HS-27A (cell line): Measurements from ENCODE around the gene PTPRT.

Source experiments
- DNase-seq: peaks from one replicate; pipeline ENCODE4 v3.0.0-alpha.2; 2012; ENCODE audit warnings: low read depth, missing footprints

Gene PTPRT

DNA sequence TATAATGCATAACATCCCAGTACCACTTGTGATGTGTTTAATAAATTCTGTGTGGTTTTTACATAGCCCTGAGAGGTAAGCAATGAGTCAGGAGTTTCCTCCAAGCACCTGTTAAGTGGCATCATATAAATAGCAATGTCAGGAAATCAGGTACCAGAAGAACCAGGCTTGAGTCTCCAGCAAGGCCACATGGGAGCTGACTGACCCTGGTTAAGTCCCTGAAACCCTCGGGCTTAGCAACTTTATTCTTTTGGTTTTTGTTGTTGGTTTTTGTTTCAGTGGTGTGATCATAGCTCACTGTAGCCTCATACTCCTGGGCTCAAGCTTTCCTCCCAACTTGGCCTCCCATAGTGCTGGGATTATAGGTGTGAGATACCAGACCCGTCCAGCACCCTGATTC lies 70.0 kb downstream of the PTPRT start:
- no peak for DNase-seq

DNA sequence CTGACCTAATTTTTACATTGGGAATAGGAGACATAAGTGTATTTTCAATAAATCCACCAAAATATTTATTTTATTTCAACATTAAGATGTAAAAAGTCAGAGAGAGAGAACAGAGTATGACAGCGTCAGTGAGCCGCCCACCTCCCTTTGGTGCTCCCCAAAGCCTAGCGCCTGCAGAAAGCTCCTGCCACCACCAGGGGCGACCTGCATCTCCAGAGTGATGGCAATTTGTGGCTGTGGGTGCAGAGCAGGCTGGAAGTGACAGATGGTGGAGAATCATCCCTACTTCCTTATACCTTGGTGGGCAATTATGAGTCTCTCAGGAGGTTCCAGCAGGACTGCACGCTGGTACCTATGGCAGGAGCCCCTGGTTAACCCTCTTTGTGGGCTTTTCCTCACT lies 87.3 kb downstream of the PTPRT start:
- no peak for DNase-seq

DNA sequence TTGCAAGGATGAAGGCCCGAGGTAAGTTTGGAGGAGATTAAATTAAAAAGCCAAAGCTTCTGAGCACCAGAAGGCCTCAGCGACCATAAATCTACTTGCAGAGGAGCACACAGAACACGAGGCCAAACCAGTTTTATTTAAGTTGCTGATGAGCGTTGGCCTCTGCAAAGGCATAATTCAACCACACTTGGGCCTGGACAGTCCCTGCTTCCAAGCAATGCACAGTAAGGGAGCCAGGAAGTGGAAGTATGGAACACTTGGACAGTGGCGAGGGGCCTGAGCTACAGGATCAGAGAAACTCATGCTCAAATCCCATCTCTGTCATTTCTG lies 92.8 kb downstream of the PTPRT start:
- DNase-seq, result no peak

DNA sequence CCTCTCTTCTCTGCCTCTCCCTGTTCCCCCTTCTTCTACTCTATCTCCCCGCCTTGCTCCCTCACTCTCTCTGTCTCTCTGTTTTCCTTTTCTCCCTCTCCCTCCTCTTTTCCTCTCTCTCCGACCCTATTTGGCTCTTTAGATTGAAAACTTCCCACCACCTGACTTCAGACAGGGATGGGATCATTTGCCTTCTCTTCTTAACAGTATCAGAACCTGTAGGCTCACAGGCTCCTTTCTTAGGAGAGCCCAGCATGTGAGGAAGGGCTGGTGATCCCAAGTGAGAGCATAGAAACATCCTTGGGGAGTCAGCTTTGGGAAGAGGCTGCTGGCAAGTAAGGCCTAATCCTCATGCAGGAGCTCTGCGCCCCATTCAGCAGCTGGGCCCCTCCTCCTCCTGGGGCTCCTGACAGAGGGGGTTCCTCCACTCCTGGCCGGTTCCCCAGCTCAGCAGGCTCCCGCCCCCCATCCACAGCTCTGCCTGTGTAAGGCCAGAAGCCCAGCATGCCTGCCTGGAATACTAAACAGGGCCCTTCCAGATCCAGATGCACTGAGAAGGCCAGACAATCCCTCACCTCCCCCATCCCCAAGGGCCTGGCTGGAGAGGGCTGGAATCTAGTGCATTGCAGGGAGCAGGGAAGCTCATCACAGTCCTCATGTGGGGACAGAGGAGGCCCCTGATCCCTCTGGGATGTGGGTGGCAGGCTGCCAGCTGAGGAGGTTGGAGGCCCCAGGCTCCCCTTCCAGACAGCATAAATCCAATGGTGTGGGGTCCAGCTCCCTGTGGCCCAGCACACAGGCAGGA lies 93.4 kb downstream of the PTPRT start:
- DNase-seq, result no peak

DNA sequence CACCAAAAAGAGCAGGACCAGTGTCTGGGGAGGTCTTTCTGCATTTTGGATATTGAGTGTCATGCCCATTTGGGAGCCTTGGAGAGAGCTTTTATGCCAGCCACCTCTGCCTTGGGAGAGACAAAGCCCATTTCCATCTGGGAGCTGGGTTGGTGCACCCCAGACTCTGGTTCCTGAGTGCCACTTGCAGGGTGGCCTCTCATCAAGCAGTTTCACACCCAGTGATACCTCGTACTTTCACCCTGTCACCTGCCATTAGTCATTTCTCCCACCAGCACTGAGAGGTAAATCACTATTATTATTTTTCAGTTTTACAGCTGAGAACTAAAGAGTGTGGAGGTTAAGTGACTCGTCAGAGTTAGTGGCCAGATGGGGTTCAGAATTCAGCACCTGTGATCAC lies 94.7 kb downstream of the PTPRT start:
- DNase-seq, result no peak

DNA sequence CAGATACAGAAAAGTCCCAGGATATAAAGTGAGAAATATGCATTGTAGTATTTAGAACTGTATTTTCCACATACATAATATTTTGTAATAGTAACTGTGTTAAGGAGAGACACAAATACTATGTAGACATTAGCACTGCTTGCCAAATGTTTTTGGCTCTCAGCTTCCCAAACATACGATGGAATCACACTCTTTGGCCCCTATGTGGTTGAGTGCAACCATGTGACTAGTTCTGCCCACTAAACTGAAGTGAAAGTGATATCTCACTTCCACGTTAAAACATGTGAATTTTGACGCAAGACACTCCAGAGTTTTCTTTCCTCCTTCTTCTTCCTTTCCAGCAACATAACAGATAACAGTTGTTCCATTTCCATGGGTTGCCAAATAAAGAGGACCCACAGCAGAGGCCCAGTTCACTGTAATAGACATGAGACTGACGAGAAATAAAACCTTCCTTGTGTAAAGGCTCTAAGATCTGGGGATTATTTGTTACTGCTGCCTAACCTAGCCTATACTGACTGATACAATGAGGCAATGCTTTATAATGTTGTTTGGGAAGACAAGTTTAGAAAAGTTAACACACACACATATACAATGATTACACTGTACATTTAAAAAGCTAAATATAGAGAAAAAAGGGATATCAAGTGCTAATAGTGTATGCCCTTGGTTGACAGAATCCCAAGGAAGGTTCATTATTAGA lies 97.2 kb downstream of the PTPRT start:
- no peak for DNase-seq

DNA sequence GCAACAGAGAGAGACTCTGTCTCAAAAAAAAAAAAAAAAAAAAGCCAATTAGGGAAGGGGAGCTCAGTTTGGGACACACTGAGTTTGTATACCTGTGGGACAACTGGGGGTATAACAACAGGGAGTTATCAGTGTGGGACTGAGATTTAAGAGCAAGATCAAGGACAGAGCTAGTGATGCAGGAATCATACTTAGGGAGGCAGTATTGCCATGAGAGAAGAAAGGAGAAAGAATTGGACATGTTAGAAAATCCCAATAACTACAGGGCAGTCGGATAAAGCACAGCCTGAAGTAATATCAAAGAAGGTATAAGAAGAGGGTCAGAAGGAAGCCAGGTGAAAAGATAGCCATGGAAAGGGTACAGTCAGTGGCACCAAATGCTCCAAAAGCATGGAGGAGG lies 121.2 kb downstream of the PTPRT start:
- no peak for DNase-seq

- DNase-seq, result no peak
These were observed 123.6 kb downstream of the PTPRT start for GRCh38 chr20:43066125-43066524.

DNA sequence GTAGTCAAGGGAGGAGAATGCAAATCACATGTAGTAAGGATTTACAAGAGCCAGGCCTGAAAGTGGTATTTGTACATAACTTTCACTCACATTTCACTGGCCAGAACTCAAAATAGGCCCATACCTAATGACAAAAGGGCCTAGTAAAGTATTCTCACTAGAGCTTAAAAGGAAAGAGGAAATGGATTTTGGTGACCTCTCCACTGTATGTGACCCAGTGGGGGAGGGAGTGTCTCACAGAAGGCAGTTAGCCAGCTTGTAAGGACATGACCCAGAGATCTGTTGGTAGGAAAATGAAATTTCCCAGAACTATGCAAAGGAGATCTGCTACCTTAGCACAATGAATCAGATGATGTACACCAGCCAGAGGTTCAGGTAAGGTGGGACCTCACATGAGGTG lies 124.4 kb downstream of the PTPRT start:
- DNase-seq, result no peak

DNA sequence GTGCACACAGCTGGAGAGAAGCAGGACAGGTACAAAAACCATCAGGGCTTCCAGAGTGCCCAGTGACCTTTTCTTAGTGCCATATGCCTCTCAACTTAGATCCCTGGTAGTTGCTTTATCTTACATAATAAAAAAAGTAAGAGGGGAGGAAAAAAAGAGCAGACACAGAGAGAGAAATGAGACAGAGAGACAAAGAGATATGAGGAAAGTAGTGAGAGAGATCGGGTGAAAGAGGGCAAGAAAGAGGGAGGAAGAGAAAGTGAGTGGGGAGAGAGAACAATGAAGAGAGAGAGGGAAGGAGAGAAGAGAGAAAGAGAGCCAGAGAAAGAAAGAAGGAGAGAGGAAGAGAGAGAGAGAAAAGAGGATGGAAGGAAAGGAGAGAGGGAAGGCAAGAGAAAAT lies 131.6 kb downstream of the PTPRT start:
- DNase-seq, result no peak

DNA sequence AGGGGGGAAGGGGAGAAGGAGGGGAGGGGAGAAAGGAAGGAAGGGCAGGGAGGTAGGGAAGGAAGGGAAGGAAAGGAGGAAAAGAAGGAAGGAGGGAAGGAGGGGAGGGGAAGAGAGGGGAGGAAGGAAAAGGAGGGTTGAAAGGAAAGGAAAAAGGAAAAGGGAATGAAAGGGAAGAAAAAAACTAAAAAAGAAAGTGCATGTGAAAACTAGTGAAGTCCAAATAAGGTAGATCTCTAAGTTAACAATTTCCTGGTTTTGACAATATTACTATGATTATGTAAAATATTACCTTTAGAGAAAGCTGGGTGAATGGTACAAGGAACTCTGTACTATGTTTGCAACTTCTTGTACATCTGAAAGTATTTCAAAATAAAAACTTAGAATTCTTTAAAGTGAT lies 132.4 kb downstream of the PTPRT start:
- DNase-seq, result no peak

GRCh38 chr20:43055181-43055884 lies 134.4 kb downstream of the PTPRT start:
- DNase-seq, result no peak

DNA sequence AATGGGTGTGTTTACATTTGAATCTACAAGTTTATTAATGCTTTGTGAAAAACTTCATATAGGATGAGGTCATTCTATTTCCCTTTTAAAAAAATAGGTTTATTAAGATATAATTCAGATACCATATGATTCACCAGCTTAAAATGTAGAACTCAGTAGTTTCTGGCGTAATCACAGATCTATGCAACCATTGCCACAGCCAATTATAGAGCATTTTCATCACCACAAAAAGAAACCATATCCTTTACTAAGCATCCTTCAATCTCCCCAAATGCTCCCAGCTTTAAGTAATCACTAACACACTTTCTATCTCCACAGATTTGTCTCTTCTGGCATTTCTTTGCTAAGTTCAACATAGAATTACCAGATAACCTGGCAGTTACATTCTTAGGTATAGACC lies 137.2 kb downstream of the PTPRT start:
- no peak for DNase-seq

DNA sequence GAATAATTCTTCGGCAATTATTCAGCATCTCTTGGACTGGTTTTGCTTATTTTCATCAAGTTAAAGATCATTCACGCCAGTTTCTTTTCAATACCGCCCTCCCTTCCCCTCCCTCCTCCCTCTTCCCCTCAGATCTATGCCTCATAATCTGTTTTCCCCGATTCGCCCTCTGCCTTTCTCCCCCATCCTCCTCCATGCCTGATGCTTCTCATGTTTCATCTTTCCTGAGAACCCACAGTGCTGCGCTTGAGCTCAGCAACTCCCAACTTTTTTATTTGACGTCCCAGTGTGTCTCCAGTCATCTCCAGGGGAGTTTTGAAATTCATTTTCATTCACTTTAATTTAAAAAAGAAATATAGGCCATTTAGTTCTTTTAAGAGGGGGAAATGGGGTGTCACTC lies 142.7 kb downstream of the PTPRT start:
- DNase-seq, result no peak

GRCh38 chr20:43043887-43044286 lies 145.8 kb downstream of the PTPRT start:
- no peak for DNase-seq

DNA sequence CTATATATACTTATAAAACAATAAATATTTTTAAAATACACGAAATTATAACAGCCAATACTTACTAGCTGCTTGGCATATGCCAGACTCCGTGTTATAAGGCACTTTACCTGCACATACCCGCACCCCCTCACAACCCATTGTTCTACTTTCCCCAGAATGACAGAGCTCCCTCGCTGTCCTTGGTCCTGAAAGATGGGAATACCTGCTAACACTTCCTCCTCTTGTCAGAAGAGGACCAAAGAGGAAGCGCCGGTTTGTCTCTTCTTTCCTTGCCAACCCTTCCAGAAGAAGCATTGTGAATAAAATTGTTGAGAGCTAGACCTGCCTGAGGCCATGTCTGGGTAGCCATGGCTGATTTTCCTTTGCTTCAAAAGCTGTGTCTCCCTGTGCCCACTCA lies 149.3 kb downstream of the PTPRT start:
- no peak for DNase-seq

DNA sequence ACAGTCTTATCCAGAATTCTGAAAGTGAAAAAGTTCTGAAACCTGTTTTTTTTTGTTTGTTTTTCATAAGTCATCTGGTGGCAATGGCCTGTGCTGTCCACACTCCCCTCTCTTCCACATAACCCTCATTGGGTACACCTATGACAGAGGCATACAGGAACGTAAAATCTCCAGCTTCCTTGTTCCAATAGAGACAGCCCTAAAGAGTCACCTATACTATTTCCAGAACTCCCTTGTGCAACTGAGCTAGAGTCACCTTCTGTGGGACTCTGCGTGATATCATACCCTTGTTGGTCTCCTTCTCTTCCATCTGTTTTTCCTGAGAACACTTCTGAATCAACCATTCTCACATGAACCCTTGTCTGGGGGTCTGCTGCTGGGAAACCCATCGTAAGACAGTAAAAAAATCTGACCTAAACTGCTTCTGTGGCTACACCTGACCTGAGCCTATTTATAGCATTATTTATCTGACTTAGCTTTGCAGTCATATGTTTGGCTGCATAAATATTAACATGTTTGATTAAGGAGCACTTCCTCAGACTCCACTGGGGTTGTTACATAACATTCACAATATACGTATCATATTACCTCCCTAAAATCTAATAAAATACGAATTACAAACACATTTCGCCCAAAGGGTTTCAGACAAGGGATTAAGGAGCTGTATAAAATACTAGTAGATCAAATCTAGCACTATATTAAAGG lies 151.9 kb downstream of the PTPRT start:
- DNase-seq, result no peak

DNA sequence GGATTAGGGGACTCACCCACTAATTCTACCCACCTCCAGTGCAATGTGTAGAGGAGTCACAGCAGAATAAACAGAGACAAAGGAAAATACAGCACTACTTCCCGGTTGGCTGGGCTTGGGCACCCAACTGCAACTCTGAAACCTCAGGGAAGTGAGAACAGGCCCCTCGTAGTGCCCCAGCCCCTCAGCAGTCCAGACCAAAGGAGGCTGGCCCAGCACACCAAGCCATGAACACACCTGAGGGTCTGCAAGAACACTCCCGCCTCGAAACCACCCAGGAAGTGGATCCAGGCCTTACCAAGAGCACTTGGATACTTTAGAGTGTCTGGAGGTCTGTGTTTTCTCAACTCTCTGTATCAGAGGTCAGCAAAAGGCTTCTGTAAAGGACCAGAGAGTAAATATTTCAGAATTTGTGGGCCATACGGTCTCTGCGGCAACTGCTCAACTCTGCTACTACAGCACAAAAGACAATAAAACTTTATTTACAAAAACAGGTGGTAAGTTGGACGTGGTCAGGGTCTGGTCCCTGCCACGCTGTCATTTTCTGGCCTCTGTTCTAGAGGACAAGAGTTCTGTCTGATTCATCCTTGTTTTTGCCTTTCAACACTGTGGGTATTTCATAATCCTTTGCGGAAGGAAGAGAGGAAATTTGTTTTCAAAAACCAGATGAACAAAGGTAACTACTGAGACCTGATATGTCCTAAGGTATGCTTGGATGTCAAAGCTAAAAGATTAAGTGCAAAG lies 154.6 kb downstream of the PTPRT start:
- no peak for DNase-seq

- no peak for DNase-seq
These were observed 157.2 kb downstream of the PTPRT start for GRCh38 chr20:43032459-43032858.

- no peak for DNase-seq
These were observed 160.5 kb downstream of the PTPRT start for GRCh38 chr20:43029176-43029575.

GRCh38 chr20:43028470-43028869 lies 161.2 kb downstream of the PTPRT start:
- DNase-seq, result no peak

DNA sequence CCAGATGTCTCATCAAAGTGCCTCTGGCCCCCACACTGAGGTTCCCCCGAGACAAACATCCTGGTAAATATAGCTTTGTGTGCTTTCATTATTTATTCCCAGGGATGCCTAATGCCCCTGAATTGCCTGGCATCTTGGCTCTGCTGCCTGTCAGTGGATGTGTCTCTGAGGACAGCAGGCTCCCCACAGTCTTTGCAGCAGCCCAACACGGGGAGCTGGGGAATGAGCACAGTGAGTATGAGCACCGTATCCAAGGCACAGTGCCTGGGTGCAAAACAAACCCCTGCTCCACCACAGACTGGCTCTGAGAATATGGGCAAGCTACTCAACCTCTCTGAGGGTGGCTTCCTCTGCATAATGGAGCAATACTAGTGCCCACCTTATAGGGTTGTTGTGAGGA lies 165.9 kb downstream of the PTPRT start:
- no peak for DNase-seq
